CD4-positive, alpha-beta memory T cell (primary cell): Measurements from ENCODE around the gene TMEM86B. TPM values are rescaled to one million over a fixed set of nuclear protein-coding genes. Genes with fewer than 3 reads are reported as not detected.

Experiments
- CTCF ChIA-PET: fragments of 350-600 bp; sonication (Branson Sonifier 250); formaldehyde crosslinking; loops from one replicate; lab custom pipeline; 2021; ENCODE audit warnings: inconsistent platforms; ENCODE audit not compliant: partially characterized antibody; lab: Charles Lee
- POLR2A ChIA-PET: fragments of 350-600 bp; sonication (Branson Sonifier 250); formaldehyde crosslinking; loops from one replicate; lab custom pipeline; 2021; ENCODE audit not compliant: partially characterized antibody; lab: Charles Lee
- DNase-seq, 5 donors: peaks; one replicate each; pipeline versions ENCODE4 v3.0.0 to v3.0.0-alpha.2; 2020 to 2022; ENCODE audit warnings: mixed read lengths in 1 of 5
- H3K27ac ChIP-seq: one replicate; pipeline ENCODE4 v1.7.0; 2013; ENCODE audit warnings: low read depth, low read length
- H3K27me3 ChIP-seq: 2 replicates; pipeline ENCODE4 v1.7.0; 2013; ENCODE audit warnings: mild to moderate bottlenecking, low read length, moderate library complexity; ENCODE audit not compliant: insufficient read depth
- H3K36me3 ChIP-seq: 2 replicates; pipeline ENCODE4 v1.7.0; 2013; ENCODE audit warnings: mild to moderate bottlenecking, low read length, moderate library complexity; ENCODE audit not compliant: insufficient read depth
- H3K4me1 ChIP-seq: 2 replicates; pipeline ENCODE4 v1.7.0; 2013; ENCODE audit warnings: mild to moderate bottlenecking, low read length, moderate library complexity; ENCODE audit not compliant: insufficient read depth
- H3K4me3 ChIP-seq, 2 donors: one replicate each; pipeline ENCODE4 v1.7.0; 2013; ENCODE audit warnings: low read length in 2 of 2, mild to moderate bottlenecking in 1 of 2
- H3K9me3 ChIP-seq, 2 donors: one replicate each; pipeline ENCODE4 v1.7.0; 2013; ENCODE audit warnings: low read length in 2 of 2, control low read depth in 1 of 2; ENCODE audit not compliant: control insufficient read depth in 1 of 2
- H3K27ac Mint-ChIP-seq, 7 donors: one replicate each; pipeline ENCODE4 v1.8.0; 2020 to 2021; ENCODE audit warnings: mixed read lengths in 7 of 7, mild to moderate bottlenecking in 6 of 7, inconsistent platforms in 3 of 7, moderate library complexity in 3 of 7
- H3K27me3 Mint-ChIP-seq, 2 donors: one replicate each; pipeline ENCODE4 v1.8.0; 2020 to 2021; ENCODE audit warnings: mixed read lengths in 2 of 2
- H3K36me3 Mint-ChIP-seq, 2 donors: one replicate each; pipeline ENCODE4 v1.8.0; 2020 to 2021; ENCODE audit warnings: mixed read lengths in 2 of 2, inconsistent platforms in 1 of 2, mild to moderate bottlenecking in 1 of 2
- H3K4me1 Mint-ChIP-seq, 4 donors: one replicate each; pipeline ENCODE4 v1.8.0; 2020 to 2021; ENCODE audit warnings: mixed read lengths in 4 of 4, mild to moderate bottlenecking in 1 of 4
- H3K4me3 Mint-ChIP-seq, 8 donors: one replicate each; pipeline ENCODE4 v1.8.0; 2020 to 2021; ENCODE audit warnings: mixed read lengths in 8 of 8, mild to moderate bottlenecking in 7 of 8, moderate library complexity in 6 of 8, inconsistent platforms in 3 of 8
- H3K9me3 Mint-ChIP-seq, 8 donors: one replicate each; pipeline ENCODE4 v1.8.0; 2020 to 2021; ENCODE audit warnings: mixed read lengths in 8 of 8, mild to moderate bottlenecking in 5 of 8, inconsistent platforms in 3 of 8, moderate library complexity in 1 of 8
- intact Hi-C: fragments of 100-400 bp; cut with micrococcal nuclease; formaldehyde crosslinking; loops from one replicate; pipeline ENCODE4 v1.15.1; 2023
- polyA plus RNA-seq, 2 donors: library from polyadenylated mRNA; unstranded; fragments of 300-500 nt; fragmentation: Illumina TruSeq; gene quantifications; one replicate each; pipeline ENCODE4 v1.2.3, GENCODE V29; 2021
- total RNA-seq, 2 experiments: library from RNA; stranded (reverse); gene quantifications; one replicate each; pipeline ENCODE4 v1.2.3, GENCODE V29; 2021

Gene TMEM86B
- total and polyA plus RNA-seq, 4 experiments from 2014 or later, result 3.5 to 22.1 (median 19.7) TPM; not detected in 1

DNA sequence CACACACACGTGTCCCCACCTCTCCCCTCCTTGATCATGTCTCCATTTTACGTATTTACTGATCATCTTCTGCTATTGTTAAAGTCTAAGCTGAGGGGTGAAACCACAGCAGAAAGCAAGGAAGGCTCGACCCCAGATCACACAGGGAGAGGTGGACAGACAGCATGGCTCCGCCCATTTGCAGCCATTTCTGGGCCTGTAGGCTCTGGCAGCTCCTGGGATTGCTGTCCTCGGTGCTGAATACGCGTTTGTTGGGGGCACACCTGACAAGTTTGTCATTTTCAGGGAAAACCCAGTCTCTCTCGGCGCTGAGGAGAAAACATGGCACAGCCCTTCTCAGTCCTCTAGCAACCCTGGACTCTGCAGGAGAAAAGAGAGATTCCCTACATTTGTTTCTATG lies 8.0 kb downstream of the TMEM86B start:
- Mint-ChIP-seq H3K27ac (no peak overlapping the region), H3K4me1 (peaks cover 5 to 14% (median 9%) of the 10 kb centered on the region in 4 donors), H3K4me3 (no peak overlapping the region), H3K27me3 (peaks cover 6 to 11% of the 10 kb centered on the region in 2 donors), H3K9me3 (peaks cover 0 to 17% (median 8%) of the 10 kb centered on the region in 8 donors), H3K36me3 (peaks cover 4 to 9% of the 10 kb centered on the region in 2 donors)
- Histone ChIP-seq H3K4me1 (peaks cover 11% of the 10 kb centered on the region), H3K36me3 (no peaks in the 10 kb centered on the region), H3K27ac (no peak overlapping the region), H3K27me3 (no peaks in the 10 kb centered on the region), H3K9me3 (no peaks in the 10 kb centered on the region), H3K4me3 (no peak overlapping the region)
- ChIA-PET POLR2A (no interaction called here), CTCF (interaction anchor here (0.9 to 1.3 kb wide), 2 partner anchors 39 to 71 kb away, joined by 3 read pairs; no protein-coding TSS in a partner anchor)
- DNase-seq, result no peak
- intact Hi-C loops, result loop anchor here (5.0 kb wide), 1 partner anchor 37 kb away; the partner anchor contains the start of gene PPP6R1

DNA sequence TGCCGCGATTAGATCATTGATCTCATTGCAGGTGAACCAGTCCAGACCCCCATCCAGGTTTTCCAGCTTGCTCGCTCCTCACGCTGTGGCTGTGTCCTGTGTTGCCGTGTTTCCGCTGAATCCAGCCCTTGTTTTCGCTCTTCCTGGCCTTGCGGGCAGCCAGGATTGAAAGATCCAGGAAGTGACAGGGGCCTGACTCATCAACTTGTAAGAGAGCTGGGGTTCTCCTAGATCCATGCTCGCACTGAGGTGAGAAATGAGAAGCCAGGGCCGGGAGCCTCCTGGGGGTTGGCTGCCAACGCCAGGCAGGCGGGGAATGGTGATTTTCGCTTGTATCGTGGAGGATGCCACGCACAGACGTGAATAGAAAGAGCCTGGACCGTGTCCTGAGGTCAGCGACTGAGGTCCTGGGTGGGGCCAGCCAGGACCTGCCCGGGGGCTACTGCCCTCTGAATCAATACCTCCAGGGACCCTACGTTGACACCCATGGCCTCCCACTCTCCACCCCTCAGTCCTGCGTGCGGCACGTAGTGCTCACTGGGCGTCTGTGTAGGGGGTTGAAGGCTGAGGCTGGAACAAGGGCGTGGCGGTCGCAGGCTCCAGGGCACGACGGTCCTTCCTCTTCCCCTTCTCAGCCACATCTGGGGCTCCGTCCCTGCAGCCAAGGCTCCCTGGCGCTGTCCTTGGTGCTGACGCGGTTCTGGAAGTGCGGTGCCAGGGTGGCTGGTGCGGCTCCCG lies 11.9 kb downstream of the TMEM86B start:
- CTCF ChIA-PET, result interaction anchor here (1.2 kb wide), 1 partner anchor 76 kb away, joined by 4 read pairs; no protein-coding TSS in a partner anchor
- intact Hi-C loops, result no loop called here
- peaks cover 0 to 33% (median 21%) of the 10 kb centered on the region in 8 donors for H3K9me3 Mint-ChIP-seq
- Histone ChIP-seq H3K9me3 (no peaks in the 10 kb centered on the region), H3K4me3 (no peak overlapping the region), H3K4me1 (peaks cover 11% of the 10 kb centered on the region), H3K27ac (no peak overlapping the region), H3K36me3 (no peaks in the 10 kb centered on the region), H3K27me3 (no peaks in the 10 kb centered on the region)
- peak overlapping the region in 2 of 7 donors; percentile 42 to 76 for H3K27ac Mint-ChIP-seq
- peaks cover 21 to 23% of the 10 kb centered on the region in 2 donors for H3K27me3 Mint-ChIP-seq
- POLR2A ChIA-PET, result interaction anchor here (1.2 kb wide), 1 partner anchor 43 kb away, joined by 4 read pairs; the partner anchor contains the start of gene PPP6R1
- peaks cover 3 to 16% (median 9%) of the 10 kb centered on the region in 4 donors for H3K4me1 Mint-ChIP-seq
- H3K4me3 Mint-ChIP-seq, result peak overlapping the region in 3 of 8 donors; percentile 22 to 41 (median 35)
- peak; percentile 11 to 53 (median 23) for DNase-seq
- H3K36me3 Mint-ChIP-seq, result peaks cover 2 to 11% of the 10 kb centered on the region in 2 donors

DNA sequence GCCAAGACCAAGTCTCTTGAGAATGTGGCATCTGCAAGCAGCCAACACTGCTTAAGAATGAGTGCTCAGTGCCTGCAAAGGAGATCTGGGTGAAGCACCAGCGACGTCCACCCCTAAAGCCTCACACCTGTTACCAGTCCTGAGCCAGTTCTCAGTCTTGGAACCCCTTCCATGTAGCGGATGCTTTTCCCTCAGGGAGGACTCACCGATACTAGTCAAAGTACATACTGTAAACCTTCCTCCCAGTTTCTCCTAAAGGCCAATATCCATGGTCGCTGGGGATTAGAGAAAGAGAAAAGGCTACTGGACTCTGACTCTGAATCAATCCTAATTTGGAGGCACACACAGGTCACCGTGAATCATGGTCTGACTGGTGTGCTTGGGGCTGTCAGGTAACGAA lies 15.0 kb downstream of the TMEM86B start:
- no peaks in the 10 kb centered on the region for H3K27me3 ChIP-seq
- peaks cover 0 to 4% of the 10 kb centered on the region in 2 donors for H3K36me3 Mint-ChIP-seq
- H3K4me1 ChIP-seq, result peaks cover 11% of the 10 kb centered on the region
- no peaks in the 10 kb centered on the region for H3K9me3 ChIP-seq
- no peak overlapping the region for H3K27ac ChIP-seq
- H3K27me3 Mint-ChIP-seq, result peaks cover 21 to 32% of the 10 kb centered on the region in 2 donors
- no peak for DNase-seq
- no peak overlapping the region for H3K27ac Mint-ChIP-seq
- no peaks in the 10 kb centered on the region for H3K36me3 ChIP-seq
- intact Hi-C loops, result no loop called here
- POLR2A ChIA-PET, result no interaction called here
- H3K4me3 Mint-ChIP-seq, result no peak overlapping the region
- no peak overlapping the region for H3K4me3 ChIP-seq
- peaks cover 0 to 24% (median 20%) of the 10 kb centered on the region in 8 donors for H3K9me3 Mint-ChIP-seq
- CTCF ChIA-PET, result no interaction called here
- peaks cover 3 to 16% (median 6%) of the 10 kb centered on the region in 4 donors for H3K4me1 Mint-ChIP-seq

DNA sequence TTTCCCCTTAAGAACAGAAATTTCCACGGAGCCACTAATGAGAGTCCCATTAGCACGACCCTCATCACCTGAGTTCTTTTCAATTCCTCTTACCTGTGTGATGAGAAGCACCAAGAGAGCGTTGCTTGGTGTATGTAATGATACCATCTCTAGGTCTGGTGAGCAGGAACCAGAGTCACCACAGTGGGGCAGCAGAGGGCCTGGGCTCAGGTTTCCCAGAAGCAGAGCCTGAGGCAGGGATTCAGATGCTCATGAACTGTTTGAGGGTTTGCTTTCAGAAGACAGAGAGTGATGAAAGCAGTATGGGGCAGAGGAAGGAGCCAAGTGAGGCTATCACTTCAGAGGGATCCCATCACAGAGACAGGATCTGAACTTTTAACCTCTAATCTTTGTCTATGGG lies 16.1 kb downstream of the TMEM86B start:
- Histone ChIP-seq H3K4me3 (no peak overlapping the region), H3K27ac (no peak overlapping the region), H3K9me3 (no peaks in the 10 kb centered on the region), H3K36me3 (no peaks in the 10 kb centered on the region), H3K27me3 (no peaks in the 10 kb centered on the region), H3K4me1 (peaks cover 11% of the 10 kb centered on the region)
- H3K9me3 Mint-ChIP-seq, result peaks cover 0 to 24% (median 20%) of the 10 kb centered on the region in 8 donors
- intact Hi-C loops, result loop anchor here (1.0 kb wide), 2 partner anchors 206 to 291 kb away; no protein-coding TSS in a partner anchor
- no peak overlapping the region for H3K4me3 Mint-ChIP-seq
- H3K36me3 Mint-ChIP-seq, result peaks cover 0 to 4% of the 10 kb centered on the region in 2 donors
- peaks cover 3 to 16% (median 6%) of the 10 kb centered on the region in 4 donors for H3K4me1 Mint-ChIP-seq
- CTCF ChIA-PET, result no interaction called here
- peaks cover 21 to 32% of the 10 kb centered on the region in 2 donors for H3K27me3 Mint-ChIP-seq
- POLR2A ChIA-PET, result interaction anchor here (0.8 kb wide), 1 partner anchor 33 kb away, joined by 3 read pairs; no protein-coding TSS in a partner anchor
- peak in 4 of 5 donors; percentile 12 to 21 (median 16) for DNase-seq
- no peak overlapping the region for H3K27ac Mint-ChIP-seq

DNA sequence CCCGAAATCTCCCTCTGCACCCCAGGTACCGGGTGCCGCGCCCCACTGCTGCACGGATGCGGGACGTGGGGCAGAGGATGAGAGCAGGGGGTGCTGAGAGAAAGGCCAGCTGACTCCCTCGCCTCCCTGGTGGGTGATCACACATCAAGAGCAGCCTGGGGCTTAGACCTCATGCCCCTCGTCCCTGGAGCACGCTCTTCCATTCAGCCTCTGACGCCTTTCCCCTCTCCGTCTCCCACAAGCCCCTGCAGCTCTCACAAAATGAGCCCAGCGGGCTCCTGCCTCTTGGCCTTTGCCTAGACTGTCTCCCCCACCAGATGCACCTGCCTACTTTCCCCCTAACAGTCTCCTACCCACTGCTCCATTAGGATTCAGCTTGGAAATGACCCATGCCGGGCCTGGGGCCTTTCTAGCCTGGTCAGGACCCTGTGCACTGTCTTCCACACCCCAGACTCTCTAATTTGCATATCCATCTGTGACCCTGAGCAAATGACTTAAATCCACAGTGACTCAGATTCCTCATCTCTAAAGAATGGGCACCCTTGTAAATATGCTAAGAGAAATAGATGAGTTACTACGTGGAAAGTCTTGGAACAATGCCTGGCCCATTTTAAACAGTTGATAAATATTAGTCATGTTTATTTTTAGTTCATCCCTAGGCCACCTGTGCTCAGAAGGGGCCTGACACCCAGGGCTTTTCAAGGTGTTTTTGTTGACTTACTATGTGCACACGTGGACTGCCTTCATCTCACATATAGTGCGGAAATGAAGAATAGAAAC lies 18.7 kb downstream of the TMEM86B start:
- CTCF ChIA-PET, result no interaction called here
- Mint-ChIP-seq H3K4me3 (no peak overlapping the region), H3K9me3 (peaks cover 0 to 15% (median 12%) of the 10 kb centered on the region in 8 donors), H3K27ac (peak overlapping the region in 1 of 7 donors; percentile 37), H3K4me1 (peaks cover 0 to 2% (median 0%) of the 10 kb centered on the region in 4 donors), H3K27me3 (peaks cover 17 to 28% of the 10 kb centered on the region in 2 donors), H3K36me3 (peaks cover 0 to 4% of the 10 kb centered on the region in 2 donors)
- no peaks in the 10 kb centered on the region for H3K4me1 ChIP-seq
- no peaks in the 10 kb centered on the region for H3K36me3 ChIP-seq
- no peak overlapping the region for H3K4me3 ChIP-seq
- no peak for DNase-seq
- peaks cover 5% of the 10 kb centered on the region for H3K27me3 ChIP-seq
- intact Hi-C loops, result no loop called here
- H3K9me3 ChIP-seq, result no peaks in the 10 kb centered on the region
- POLR2A ChIA-PET, result no interaction called here
- H3K27ac ChIP-seq, result no peak overlapping the region

DNA sequence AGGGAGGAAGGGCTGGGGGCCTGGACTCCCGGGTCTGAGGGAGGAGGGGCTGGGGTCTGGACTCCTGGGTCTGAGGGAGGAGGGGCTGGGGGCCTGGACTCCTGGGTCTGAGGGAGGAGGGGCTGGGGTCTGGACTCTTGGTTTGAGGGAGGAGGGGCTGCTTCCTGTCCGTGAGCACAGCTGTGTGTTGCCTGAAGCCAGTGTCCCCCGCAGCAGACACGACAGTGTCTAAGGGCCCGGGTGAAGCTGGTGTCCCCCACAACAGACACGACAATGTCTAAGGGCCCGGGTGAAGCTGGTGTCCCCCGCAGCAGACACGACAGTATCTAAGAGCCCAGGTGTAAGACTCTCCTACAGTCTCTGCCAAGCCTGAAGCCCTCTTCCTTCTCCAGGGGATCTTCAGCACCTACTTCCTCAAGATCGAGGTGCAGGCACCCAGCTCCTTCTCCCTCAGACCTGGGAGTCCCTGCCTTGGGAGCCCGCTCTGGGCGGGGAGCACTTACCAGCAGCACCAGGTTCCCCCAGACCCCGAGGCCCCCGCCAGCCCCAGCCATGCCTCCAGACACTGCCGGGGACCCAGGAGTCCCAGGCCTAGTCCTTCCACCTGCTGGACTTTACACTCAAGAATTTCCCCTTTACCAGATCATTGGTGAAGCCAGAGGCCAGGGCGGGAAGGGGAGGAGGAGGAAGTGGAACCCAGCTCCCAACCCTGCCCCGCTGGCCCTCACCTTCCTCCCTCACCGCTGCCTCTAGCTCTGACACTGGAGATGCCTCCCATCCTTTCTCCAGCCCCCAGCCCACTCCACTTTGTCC lies 19.5 kb downstream of the TMEM86B start, which contains the start of gene PTPRH:
Gene PTPRH (minus strand): TSS at position 622 of the 813 bp plus-strand sequence. CDS start 68 bp downstream, at position 554.
- DNase-seq, result no peak
- H3K27me3 Mint-ChIP-seq, result peaks cover 20 to 30% of the 10 kb centered on the region in 2 donors
- peak within 1 kb of the TSS in 1 of 7 donors; percentile 37 for H3K27ac Mint-ChIP-seq
- peaks cover 0 to 4% of the 10 kb centered on the region in 2 donors for H3K36me3 Mint-ChIP-seq
- H3K4me3 ChIP-seq, result no peak within 1 kb of the TSS
- POLR2A ChIA-PET, result no interaction called here
- peaks cover 0 to 14% (median 10%) of the 10 kb centered on the region in 8 donors for H3K9me3 Mint-ChIP-seq
- H3K27me3 ChIP-seq, result peaks cover 8% of the 10 kb centered on the region
- no peak within 1 kb of the TSS for H3K4me3 Mint-ChIP-seq
- no peaks in the 10 kb centered on the region for H3K9me3 ChIP-seq
- peaks cover 0 to 2% (median 0%) of the 10 kb centered on the region in 4 donors for H3K4me1 Mint-ChIP-seq
- no peaks in the 10 kb centered on the region for H3K36me3 ChIP-seq
- intact Hi-C loops, result no loop called here
- H3K27ac ChIP-seq, result no peak within 1 kb of the TSS
- no peaks in the 10 kb centered on the region for H3K4me1 ChIP-seq
- CTCF ChIA-PET, result no interaction called here
